ENCODE results near the gene PSME3. TPM values are rescaled to one million over a fixed set of nuclear protein-coding genes. Genes with fewer than 3 reads are reported as not detected.
A peak's percentile ranks its signal among the peaks of the same experiment; 100 is the strongest.

The PSME3 gene
- total and polyA plus RNA-seq, 12 donors: 26.0 to 103 (median 70.3) TPM

DNA sequence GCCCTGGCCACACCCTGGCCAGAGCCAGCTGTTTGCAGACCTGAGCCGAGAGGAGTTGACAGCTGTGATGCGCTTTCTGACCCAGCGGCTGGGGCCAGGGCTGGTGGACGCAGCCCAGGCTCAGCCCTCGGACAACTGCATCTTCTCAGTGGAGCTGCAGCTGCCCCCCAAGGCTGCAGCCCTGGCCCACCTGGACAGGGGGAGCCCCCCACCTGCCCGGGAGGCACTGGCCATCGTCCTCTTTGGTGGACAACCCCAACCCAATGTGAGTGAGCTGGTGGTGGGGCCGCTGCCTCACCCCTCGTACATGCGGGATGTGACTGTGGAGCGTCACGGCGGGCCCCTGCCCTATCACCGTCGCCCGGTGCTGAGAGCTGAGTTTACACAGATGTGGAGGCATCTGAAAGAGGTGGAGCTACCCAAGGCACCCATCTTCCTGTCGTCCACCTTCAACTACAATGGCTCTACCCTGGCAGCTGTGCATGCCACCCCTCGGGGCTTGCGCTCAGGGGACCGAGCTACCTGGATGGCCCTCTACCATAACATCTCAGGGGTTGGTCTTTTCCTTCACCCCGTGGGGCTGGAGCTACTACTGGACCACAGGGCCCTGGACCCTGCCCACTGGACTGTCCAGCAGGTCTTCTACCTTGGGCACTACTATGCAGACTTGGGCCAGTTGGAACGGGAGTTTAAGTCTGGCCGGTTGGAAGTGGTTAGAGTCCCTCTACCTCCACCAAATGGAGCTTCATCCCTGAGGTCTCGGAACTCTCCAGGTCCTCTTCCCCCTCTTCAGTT, 11.8 kb downstream of the PSME3 start:
- Histone ChIP-seq H3K4me1 (peaks cover 0 to 27% (median 5%) of the 10 kb centered on the region in 9 donors), H3K36me3 (peaks cover 0 to 60% (median 22%) of the 10 kb centered on the region in 9 donors), H3K4me3 (no peak overlapping the region), H3K27ac (no peak overlapping the region), H3K9me3 (no peaks in the 10 kb centered on the region), H3K27me3 (no peaks in the 10 kb centered on the region)
- peak in 3 of 8 donors; percentile 3 to 28 (median 20) for ATAC-seq
- TF ChIP-seq, protein P1, sequence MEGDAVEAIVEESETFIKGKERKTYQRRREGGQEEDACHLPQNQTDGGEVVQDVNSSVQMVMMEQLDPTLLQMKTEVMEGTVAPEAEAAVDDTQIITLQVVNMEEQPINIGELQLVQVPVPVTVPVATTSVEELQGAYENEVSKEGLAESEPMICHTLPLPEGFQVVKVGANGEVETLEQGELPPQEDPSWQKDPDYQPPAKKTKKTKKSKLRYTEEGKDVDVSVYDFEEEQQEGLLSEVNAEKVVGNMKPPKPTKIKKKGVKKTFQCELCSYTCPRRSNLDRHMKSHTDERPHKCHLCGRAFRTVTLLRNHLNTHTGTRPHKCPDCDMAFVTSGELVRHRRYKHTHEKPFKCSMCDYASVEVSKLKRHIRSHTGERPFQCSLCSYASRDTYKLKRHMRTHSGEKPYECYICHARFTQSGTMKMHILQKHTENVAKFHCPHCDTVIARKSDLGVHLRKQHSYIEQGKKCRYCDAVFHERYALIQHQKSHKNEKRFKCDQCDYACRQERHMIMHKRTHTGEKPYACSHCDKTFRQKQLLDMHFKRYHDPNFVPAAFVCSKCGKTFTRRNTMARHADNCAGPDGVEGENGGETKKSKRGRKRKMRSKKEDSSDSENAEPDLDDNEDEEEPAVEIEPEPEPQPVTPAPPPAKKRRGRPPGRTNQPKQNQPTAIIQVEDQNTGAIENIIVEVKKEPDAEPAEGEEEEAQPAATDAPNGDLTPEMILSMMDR (IDR thresholded peaks at IDR 0.05): no peak
- no peak for DNase-seq
- intact Hi-C loops (cut with DNase I): loop anchor here in 4 of 10 donors (2.0 to 5.0 kb wide), 5 partner anchors 82 to 627 kb away; no protein-coding TSS in a partner anchor
- 90 to 91% methylated on average over 24 of the region's 24 CpGs for WGBS, 2 donors

DNA sequence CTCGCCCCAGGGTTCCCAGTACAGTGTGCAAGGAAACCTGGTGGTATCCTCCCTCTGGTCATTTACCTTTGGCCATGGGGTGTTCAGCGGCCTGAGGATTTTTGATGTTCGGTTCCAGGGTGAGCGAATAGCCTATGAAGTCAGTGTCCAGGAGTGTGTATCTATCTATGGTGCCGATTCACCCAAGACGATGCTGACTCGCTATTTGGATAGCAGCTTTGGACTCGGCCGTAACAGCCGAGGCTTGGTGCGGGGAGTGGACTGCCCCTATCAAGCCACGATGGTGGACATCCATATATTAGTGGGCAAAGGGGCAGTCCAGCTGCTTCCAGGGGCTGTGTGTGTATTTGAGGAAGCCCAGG, 12.3 kb downstream of the PSME3 start:
- Histone ChIP-seq H3K27me3 (no peaks in the 10 kb centered on the region), H3K9me3 (no peaks in the 10 kb centered on the region), H3K4me1 (peaks cover 0 to 30% (median 5%) of the 10 kb centered on the region in 9 donors), H3K36me3 (peaks cover 0 to 54% (median 22%) of the 10 kb centered on the region in 9 donors), H3K27ac (no peak overlapping the region), H3K4me3 (no peak overlapping the region)
- TF ChIP-seq, protein P1 (IDR thresholded peaks at IDR 0.05): no peak
- WGBS, 2 donors: 88 to 91% methylated on average over 12 of the region's 12 CpGs
- no peak for DNase-seq
- intact Hi-C loops (cut with DNase I): loop anchor here in 3 of 10 donors (2.0 to 5.0 kb wide), 4 partner anchors 82 to 627 kb away; no protein-coding TSS in a partner anchor
- ATAC-seq: no peak

DNA sequence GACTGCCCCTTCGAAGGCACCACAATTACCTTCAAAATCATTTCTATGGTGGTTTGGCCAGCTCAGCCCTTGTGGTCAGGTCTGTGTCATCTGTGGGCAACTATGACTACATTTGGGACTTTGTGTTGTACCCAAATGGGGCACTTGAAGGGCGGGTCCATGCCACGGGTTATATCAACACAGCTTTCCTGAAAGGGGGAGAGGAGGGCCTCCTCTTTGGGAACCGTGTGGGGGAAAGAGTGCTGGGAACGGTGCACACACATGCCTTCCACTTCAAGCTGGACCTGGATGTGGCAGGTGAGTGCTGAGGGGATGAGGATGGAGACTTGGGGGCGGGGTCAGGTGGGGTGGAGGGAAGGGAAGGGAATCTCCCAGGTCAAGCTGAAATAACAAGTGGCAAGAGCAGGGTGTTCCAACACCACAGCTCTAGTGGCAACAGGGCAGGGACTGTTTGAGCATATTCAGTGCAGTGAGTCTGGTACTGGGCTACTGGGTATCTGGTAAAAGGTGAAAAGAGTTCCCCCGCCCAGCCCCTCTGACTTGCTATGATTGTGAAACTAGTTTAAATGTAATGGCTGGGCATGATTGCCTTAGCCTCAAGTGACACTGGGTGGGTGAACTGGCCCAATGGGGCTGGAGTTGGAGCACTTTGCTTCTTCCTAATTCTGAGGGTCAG, 12.9 kb downstream of the PSME3 start:
- no peak for DNase-seq
- no peak overlapping the region for H3K4me3 ChIP-seq
- peaks cover 0 to 30% (median 6%) of the 10 kb centered on the region in 9 donors for H3K4me1 ChIP-seq
- no peaks in the 10 kb centered on the region for H3K27me3 ChIP-seq
- intact Hi-C loops (cut with DNase I): loop anchor here in 4 of 10 donors (2.0 to 5.0 kb wide), 5 partner anchors 81 to 626 kb away; no protein-coding TSS in a partner anchor
- TF ChIP-seq, protein P1 (IDR thresholded peaks at IDR 0.05): no peak
- 79 to 81% methylated on average over 7 of the region's 7 CpGs for WGBS, 2 donors
- H3K9me3 ChIP-seq: no peaks in the 10 kb centered on the region
- peak in 1 of 8 donors; percentile 13 for ATAC-seq
- H3K36me3 ChIP-seq: peaks cover 0 to 49% (median 21%) of the 10 kb centered on the region in 9 donors
- peak overlapping the region in 2 of 10 donors; percentile 15 to 25 for H3K27ac ChIP-seq

DNA sequence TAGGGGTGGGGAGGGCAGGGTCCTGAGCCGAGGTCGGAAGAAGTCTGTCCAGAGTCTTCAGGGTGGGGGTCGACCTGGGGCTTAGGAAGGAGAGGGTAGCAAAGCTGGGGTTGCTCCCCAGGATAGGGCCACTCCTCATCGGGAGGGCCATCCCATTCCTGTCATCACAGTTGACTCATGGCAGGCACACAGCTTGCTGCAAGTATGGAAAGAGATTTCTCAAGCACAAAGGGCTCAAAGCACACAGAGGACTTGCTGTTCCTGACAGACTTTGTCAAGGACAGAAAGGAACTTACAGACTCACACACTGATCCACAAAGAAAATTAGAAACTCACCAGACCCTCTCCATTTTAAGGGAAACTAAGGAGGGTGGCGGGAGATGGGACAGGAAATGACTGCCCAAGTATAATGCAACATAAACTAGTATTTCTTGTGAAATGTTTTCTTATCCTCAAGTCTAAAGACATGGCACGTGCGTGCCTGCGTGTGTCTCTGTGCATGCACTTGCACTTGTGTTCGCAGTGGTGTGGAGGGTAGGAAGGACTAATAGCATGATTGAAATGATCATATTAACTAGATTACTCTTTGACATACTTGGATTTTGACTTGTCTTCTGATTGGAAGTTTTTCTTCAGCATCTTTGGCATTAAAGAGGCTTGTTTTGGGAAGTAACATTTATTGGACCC, 13.5 kb downstream of the PSME3 start:
- TF ChIP-seq, protein P1 (IDR thresholded peaks at IDR 0.05): no peak
- ATAC-seq (peak in 3 of 8 donors; percentile 9 to 54 (median 45)), DNase-seq (no peak)
- Histone ChIP-seq H3K36me3 (peaks cover 0 to 42% (median 16%) of the 10 kb centered on the region in 9 donors), H3K27ac (peak overlapping the region in 3 of 10 donors; percentile 5 to 25 (median 15)), H3K4me3 (no peak overlapping the region), H3K9me3 (no peaks in the 10 kb centered on the region), H3K4me1 (peaks cover 0 to 30% (median 6%) of the 10 kb centered on the region in 9 donors), H3K27me3 (no peaks in the 10 kb centered on the region)
- WGBS, 2 donors: 59 to 61% methylated on average over 9 of the region's 9 CpGs
- intact Hi-C loops (cut with DNase I): loop anchor here in 4 of 10 donors (2.0 to 5.0 kb wide), 4 partner anchors 81 to 626 kb away; no protein-coding TSS in a partner anchor
